GM19397 (cell line): ENCODE data around the gene KRT84.
"Not testable (repeated sequence)": the region's sequence is repeated elsewhere in the genome, so short reads cannot be mapped to it uniquely, and the experiment has no call there.

Source experiments
- ATAC-seq: cut with Tn5 transposase; IDR thresholded peaks from one replicate; pipeline ENCODE4 v1.9.1; 2021; ENCODE audit warnings: mild to moderate bottlenecking, moderate library complexity; ENCODE audit not compliant: unreplicated experiment

KRT84 gene

GRCh38 chr12:52411815-52412214 lies 26.4 kb upstream of the KRT84 start:
- ATAC-seq, result no peak

DNA sequence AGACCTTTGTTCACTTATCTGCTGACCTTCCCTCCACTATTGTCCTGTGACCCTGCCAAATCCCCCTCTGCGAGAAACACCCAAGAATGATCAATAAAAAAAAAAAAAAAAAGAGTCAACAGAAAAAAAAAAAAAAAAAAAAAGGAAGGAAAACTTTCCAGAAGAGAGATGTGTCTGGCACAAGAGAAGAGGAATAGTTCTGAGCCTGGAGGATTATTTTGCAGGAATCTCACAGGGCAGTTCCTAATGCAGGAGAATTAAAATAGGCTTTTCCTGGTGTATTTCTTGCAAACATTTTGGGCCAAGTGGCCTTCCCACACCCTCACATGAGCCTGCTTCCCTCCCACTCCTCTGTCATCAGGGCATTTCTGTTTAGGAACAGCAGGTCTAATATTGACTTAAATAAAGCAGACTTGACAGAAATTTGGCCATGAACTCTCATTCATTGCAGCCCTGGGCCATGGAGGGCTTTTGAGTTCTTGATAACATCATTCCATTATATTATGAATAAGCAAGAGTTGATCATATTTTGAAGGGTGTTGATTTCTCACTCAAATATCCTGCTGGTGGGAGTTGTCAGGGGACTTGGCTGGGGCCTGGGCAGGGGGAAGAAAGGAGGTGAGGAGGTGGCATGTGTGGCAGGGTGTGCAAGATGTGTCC lies 25.3 kb upstream of the KRT84 start:
- not testable (repeated sequence) for ATAC-seq

- no peak for ATAC-seq
Measured at GRCh38 chr12:52407918-52408317, 22.5 kb upstream of the KRT84 start.

DNA sequence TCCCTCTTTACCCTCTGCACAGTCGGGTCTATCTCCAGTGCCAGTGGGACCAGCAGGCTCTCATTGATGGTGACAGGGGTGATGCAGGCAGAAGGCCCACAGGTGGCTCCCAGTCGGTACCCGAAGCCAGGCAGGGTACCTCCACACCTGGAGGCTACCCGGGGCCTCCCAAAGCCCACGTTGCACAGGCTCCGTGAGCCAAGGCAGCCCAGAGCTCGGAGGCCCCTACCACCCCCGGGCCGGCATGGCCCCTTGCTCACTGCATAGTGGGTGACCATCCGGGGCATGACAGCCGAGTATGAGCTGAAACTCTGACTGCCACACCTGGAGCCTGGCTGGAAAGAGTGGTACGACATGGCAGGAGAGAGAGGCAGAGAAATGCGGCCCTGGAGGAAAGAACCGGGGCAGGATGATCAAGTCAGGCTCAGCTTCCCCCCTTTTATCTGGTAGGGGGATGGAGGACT lies 20.5 kb upstream of the KRT84 start, which contains the start of gene KRT82:
Gene KRT82 (minus strand): TSS at position 414 of the 464 bp plus-strand sequence. CDS start 58 bp downstream, at position 356.
- ATAC-seq, result no peak

GRCh38 chr12:52404951-52405350 lies 19.5 kb upstream of the KRT84 start:
- no peak for ATAC-seq

- ATAC-seq, result no peak
Measured at GRCh38 chr12:52403561-52403960, 18.1 kb upstream of the KRT84 start.

DNA sequence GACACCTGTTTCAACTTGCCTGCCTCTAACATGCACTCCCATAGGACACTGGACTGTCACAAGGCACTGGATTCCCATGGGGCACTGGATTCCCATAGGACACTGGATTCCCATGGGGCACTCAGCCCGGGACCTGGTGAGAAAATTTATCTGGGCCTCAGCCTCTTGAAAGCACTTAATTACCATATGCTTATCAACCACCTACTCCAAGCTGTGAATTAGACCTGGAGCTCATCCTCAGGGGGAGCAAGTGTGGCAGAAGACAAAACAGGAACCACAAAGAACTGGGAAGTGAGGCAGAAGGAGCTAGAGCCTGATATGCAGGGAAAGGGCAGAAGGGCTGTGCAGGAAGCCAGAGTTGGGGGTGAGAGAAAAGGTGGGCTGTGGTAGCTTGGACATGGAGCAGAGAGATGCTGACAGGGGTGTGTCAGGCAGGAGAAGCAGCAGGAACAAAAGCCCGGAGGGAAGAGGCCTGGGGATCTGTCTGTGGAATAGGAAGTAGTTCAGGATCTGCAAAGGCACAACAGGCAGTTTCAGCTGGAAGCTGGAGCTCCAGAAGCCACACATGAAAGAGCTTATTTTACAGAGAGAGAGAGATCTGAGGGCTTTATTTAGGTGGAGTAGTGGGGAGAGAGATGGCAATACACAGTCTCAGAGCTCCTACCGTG lies 17.6 kb upstream of the KRT84 start:
- ATAC-seq, result no peak

DNA sequence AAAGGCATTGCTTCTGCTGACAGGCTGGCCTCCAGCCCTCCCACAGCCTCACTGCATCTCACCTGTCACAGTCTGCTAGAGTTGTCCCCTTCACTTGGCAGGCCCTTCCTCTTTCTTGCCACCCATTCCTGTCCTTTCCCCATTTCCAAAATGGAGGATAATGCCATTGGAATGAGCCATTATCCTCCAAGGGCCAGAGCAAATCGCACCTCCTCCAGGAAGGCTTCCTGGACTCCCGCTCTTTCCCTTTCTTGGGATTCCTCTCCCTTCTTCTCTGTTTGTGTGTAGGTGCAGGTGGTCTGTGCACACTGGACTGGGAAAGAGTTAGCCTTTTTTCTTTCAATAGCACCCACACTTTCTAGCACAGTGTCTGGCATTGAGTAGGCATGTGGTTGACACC lies 16.9 kb upstream of the KRT84 start:
- no peak for ATAC-seq

DNA sequence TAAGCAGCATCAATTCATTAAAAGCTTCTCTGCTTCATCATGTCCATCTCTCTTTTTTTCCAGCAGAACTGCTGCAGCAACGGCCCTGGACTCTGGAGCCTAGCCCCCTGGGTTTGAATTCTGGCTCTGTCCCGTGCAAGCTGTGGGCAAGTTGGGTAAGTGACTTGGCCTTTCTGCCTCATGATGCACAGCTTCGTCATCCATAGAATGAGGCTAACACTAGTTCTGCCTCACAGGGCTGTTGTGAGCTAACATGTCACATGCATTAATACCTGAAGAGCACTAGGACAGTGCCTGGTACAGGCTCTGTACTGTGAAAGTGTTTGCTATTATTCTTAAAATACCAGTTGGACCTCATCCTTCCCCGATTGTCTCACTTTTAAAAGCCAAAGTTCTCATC lies 16.5 kb upstream of the KRT84 start:
- no peak for ATAC-seq

DNA sequence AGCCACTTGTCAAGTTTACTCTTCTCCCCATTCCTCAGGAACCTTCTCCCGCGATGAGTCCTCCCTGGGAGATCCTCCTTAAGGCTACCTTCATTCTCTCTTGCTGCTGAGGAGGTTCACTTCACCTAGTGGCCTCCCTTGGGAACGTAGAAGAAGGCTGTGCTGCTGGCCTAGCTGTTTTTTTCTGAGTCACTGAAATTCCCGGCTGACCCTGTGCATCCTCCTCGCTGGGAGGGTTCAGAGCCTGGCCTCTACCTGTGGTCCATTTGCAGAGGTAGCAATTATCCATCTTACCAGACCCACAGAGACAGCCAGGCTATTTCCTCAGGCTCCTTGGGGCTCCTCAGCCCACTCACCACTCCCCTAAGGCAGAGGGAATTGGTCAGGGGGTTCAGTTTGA lies 16.1 kb upstream of the KRT84 start:
- no peak for ATAC-seq

DNA sequence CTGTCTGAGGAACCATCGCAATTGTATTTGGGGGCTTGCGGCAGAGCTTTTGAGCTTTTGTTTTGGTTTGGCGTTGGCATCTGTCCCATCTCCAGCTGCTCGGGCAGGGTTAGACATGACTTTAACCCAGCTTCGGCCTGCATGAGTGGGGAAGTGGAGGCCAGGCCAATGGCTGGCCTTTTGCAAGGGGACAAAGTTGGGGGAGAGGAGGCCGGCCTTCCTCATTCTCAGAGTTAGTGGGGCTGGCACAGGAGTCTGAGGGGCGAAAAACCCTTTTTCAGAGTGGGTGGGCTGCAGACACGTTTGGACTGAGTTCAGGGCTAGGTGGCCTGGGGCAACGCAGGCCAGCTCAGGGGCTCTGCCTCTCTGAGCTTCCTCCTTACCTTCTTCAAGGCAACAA lies 15.5 kb upstream of the KRT84 start:
- ATAC-seq, result no peak

GRCh38 chr12:52399756-52400155 lies 14.3 kb upstream of the KRT84 start:
- ATAC-seq, result no peak

GRCh38 chr12:52398176-52398575 lies 12.7 kb upstream of the KRT84 start:
- no peak for ATAC-seq

- no peak for ATAC-seq
Measured at GRCh38 chr12:52396656-52397055, 11.2 kb upstream of the KRT84 start.

GRCh38 chr12:52395761-52396434 lies 10.4 kb upstream of the KRT84 start:
- no peak for ATAC-seq

- ATAC-seq, result no peak
Measured at GRCh38 chr12:52394836-52395405, 9.5 kb upstream of the KRT84 start.

DNA sequence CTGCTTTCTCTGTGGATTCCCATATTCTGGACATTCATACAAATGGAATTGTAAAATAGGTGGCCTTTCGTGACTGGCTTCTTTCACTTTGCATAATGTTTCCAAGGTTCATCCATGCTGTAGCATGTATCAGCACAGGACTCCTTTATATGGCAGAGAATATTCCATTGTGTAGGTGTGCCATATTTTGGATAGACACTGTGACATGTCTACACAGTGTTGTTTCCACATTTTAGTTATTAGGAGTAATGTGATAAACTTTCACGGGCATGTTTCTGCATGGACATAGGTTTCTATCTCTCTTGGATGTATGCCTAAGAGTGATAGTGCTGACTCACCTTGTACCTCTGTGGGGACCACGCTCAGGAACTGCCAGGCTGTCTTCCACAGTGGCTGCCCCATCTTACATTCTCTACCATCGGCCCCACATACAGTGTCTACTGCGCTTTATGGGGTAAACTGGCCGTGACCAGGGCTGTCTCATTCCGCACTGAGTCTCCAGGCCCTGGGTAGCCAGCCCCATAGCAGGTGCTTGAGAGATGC lies 7.1 kb upstream of the KRT84 start:
- no peak for ATAC-seq

GRCh38 chr12:52391618-52392002 lies 6.2 kb upstream of the KRT84 start:
- no peak for ATAC-seq

- ATAC-seq, result no peak
Measured at GRCh38 chr12:52390739-52391617, 5.5 kb upstream of the KRT84 start.
